Measurements from ENCODE around the gene SCYL1.

- TF ChIP-seq, protein P1, sequence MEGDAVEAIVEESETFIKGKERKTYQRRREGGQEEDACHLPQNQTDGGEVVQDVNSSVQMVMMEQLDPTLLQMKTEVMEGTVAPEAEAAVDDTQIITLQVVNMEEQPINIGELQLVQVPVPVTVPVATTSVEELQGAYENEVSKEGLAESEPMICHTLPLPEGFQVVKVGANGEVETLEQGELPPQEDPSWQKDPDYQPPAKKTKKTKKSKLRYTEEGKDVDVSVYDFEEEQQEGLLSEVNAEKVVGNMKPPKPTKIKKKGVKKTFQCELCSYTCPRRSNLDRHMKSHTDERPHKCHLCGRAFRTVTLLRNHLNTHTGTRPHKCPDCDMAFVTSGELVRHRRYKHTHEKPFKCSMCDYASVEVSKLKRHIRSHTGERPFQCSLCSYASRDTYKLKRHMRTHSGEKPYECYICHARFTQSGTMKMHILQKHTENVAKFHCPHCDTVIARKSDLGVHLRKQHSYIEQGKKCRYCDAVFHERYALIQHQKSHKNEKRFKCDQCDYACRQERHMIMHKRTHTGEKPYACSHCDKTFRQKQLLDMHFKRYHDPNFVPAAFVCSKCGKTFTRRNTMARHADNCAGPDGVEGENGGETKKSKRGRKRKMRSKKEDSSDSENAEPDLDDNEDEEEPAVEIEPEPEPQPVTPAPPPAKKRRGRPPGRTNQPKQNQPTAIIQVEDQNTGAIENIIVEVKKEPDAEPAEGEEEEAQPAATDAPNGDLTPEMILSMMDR (IDR thresholded peaks at IDR 0.05), result no peak
- no peak for TF ChIP-seq ZFX (IDR thresholded peaks at IDR 0.05; ENCODE audit: borderline replicate concordance)
Measured at GRCh38 chr11:65503368-65503948, 21.4 kb upstream of the SCYL1 start.

All from 22Rv1 (cell line).